ENCODE results near the gene CUL3.

Gene CUL3

GRCh38 chr2:224573724-224574123 is 11.4 kb downstream of the CUL3 start:
- no peak for DNase-seq (ENCODE audit: low read depth in 1 of 2, low spot score in 1 of 2)
- TF ChIP-seq, protein P1, sequence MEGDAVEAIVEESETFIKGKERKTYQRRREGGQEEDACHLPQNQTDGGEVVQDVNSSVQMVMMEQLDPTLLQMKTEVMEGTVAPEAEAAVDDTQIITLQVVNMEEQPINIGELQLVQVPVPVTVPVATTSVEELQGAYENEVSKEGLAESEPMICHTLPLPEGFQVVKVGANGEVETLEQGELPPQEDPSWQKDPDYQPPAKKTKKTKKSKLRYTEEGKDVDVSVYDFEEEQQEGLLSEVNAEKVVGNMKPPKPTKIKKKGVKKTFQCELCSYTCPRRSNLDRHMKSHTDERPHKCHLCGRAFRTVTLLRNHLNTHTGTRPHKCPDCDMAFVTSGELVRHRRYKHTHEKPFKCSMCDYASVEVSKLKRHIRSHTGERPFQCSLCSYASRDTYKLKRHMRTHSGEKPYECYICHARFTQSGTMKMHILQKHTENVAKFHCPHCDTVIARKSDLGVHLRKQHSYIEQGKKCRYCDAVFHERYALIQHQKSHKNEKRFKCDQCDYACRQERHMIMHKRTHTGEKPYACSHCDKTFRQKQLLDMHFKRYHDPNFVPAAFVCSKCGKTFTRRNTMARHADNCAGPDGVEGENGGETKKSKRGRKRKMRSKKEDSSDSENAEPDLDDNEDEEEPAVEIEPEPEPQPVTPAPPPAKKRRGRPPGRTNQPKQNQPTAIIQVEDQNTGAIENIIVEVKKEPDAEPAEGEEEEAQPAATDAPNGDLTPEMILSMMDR (IDR thresholded peaks at IDR 0.05; ENCODE audit: insufficient read depth, low read length), result no peak
- no peak for TF ChIP-seq POLR2AphosphoS5 (IDR thresholded peaks at IDR 0.05; ENCODE audit: low read depth)
- TF ChIP-seq GABPA (IDR thresholded peaks at IDR 0.05; ENCODE audit: low read depth), result no peak
- TF ChIP-seq SPI1 (IDR thresholded peaks at IDR 0.05; ENCODE audit: borderline replicate concordance, low read depth), result no peak
- TF ChIP-seq, protein P2, sequence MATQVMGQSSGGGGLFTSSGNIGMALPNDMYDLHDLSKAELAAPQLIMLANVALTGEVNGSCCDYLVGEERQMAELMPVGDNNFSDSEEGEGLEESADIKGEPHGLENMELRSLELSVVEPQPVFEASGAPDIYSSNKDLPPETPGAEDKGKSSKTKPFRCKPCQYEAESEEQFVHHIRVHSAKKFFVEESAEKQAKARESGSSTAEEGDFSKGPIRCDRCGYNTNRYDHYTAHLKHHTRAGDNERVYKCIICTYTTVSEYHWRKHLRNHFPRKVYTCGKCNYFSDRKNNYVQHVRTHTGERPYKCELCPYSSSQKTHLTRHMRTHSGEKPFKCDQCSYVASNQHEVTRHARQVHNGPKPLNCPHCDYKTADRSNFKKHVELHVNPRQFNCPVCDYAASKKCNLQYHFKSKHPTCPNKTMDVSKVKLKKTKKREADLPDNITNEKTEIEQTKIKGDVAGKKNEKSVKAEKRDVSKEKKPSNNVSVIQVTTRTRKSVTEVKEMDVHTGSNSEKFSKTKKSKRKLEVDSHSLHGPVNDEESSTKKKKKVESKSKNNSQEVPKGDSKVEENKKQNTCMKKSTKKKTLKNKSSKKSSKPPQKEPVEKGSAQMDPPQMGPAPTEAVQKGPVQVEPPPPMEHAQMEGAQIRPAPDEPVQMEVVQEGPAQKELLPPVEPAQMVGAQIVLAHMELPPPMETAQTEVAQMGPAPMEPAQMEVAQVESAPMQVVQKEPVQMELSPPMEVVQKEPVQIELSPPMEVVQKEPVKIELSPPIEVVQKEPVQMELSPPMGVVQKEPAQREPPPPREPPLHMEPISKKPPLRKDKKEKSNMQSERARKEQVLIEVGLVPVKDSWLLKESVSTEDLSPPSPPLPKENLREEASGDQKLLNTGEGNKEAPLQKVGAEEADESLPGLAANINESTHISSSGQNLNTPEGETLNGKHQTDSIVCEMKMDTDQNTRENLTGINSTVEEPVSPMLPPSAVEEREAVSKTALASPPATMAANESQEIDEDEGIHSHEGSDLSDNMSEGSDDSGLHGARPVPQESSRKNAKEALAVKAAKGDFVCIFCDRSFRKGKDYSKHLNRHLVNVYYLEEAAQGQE (IDR thresholded peaks at IDR 0.05; ENCODE audit: insufficient replicate concordance, low read depth), result no peak
- Histone ChIP-seq H3K4me3 (replicated peaks; ENCODE audit: insufficient read depth, low read length) (no peak overlapping the region), H3K27me3 (ENCODE audit: insufficient read depth, poor library complexity, severe bottlenecking) (no peaks in the 10 kb centered on the region), H3K27ac (replicated peaks) (no peak overlapping the region)

GRCh38 chr2:224572338-224572737 is 12.8 kb downstream of the CUL3 start:
- no peak overlapping the region for H3K27ac ChIP-seq (replicated peaks)
- no peak for TF ChIP-seq SPI1 (IDR thresholded peaks at IDR 0.05; ENCODE audit: borderline replicate concordance, low read depth)
- TF ChIP-seq, protein P2 (IDR thresholded peaks at IDR 0.05; ENCODE audit: insufficient replicate concordance, low read depth), result no peak
- no peak for TF ChIP-seq GABPA (IDR thresholded peaks at IDR 0.05; ENCODE audit: low read depth)
- TF ChIP-seq POLR2AphosphoS5 (IDR thresholded peaks at IDR 0.05; ENCODE audit: low read depth), result no peak
- no peaks in the 10 kb centered on the region for H3K27me3 ChIP-seq (ENCODE audit: insufficient read depth, poor library complexity, severe bottlenecking)
- H3K4me3 ChIP-seq (replicated peaks; ENCODE audit: insufficient read depth, low read length), result no peak overlapping the region
- DNase-seq (ENCODE audit: low read depth in 1 of 2, low spot score in 1 of 2), result no peak

GRCh38 chr2:224570328-224570993 is 14.7 kb downstream of the CUL3 start:
- Histone ChIP-seq H3K27me3 (ENCODE audit: insufficient read depth, poor library complexity, severe bottlenecking) (no peaks in the 10 kb centered on the region), H3K4me3 (replicated peaks; ENCODE audit: insufficient read depth, low read length) (no peak overlapping the region), H3K27ac (replicated peaks) (no peak overlapping the region)
- DNase-seq (ENCODE audit: low read depth in 1 of 2, low spot score in 1 of 2), result no peak
- TF ChIP-seq POLR2AphosphoS5 (IDR thresholded peaks at IDR 0.05; ENCODE audit: low read depth) (no peak), SPI1 (IDR thresholded peaks at IDR 0.05; ENCODE audit: borderline replicate concordance, low read depth) (no peak), GABPA (IDR thresholded peaks at IDR 0.05; ENCODE audit: low read depth) (no peak)
- TF ChIP-seq, protein P2 (IDR thresholded peaks at IDR 0.05; ENCODE audit: insufficient replicate concordance, low read depth), result no peak
- TF ChIP-seq, protein P1 (IDR thresholded peaks at IDR 0.05; ENCODE audit: insufficient read depth, low read length), result no peak
